ENCODE results near the gene REV1. TPM values are rescaled to one million over a fixed set of nuclear protein-coding genes. Genes with fewer than 3 reads are reported as not detected.
A peak's percentile ranks its signal among the peaks of the same experiment; 100 is the strongest.
"Not testable (repeated sequence)": the region's sequence is repeated elsewhere in the genome, so short reads cannot be mapped to it uniquely, and the experiment has no call there.

REV1 gene
- total and polyA plus RNA-seq, 9 of the 15 experiments (the other 6 are each of a cell fraction or from before 2014, with no cell fraction given): 12.8 to 54.4 (median 29.6) TPM

DNA sequence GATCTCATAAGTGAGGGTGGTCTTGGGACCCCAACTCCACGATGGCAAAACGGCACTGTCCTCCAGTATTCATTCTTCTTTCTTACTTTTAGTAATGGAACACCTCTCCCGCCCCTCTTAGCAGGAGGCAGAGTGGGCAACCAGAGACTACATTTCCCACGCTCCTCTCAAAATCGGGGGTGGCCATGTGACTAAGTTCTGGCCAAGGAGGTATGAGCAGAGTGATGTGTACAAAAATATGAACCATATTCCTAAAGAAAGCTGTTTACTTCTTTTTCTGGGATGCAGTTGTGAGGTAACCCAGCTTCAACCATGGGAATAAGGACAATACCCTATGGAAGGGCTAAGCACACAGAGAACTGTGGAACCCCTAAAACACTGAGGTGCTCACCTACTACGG is 12.8 kb downstream of the REV1 start:
- Histone ChIP-seq H3K36me3 (ENCODE audit: control insufficient read depth, insufficient read depth, low read length) (peaks cover 16% of the 10 kb centered on the region; the same call in 2 of the 3 replicates), H3K9me1 (ENCODE audit: control insufficient read depth, insufficient read depth, low read length) (no peaks in the 10 kb centered on the region), H3K9ac (ENCODE audit: insufficient read depth in 1 of 2, low read depth in 2 of 2, low read length in 2 of 2) (no peak overlapping the region), H3K4me2 (ENCODE audit: insufficient read depth, low read length) (no peak overlapping the region), H2AFZ (ENCODE audit: low read depth, low read length) (no peak overlapping the region), H4K20me1 (replicated peaks; ENCODE audit: control insufficient read depth, insufficient read depth, low read length) (peaks cover 23% of the 10 kb centered on the region; the same call in 1 of the 2 replicates), H3K27ac (ENCODE audit: extremely low read depth, low read depth, low read length) (no peak overlapping the region), H3K9me3 (replicated peaks; ENCODE audit: control insufficient read depth, insufficient read depth, low read depth, low read length) (no peaks in the 10 kb centered on the region), H3K79me2 (ENCODE audit: control insufficient read depth, insufficient read depth, low read length) (peaks cover 100% of the 10 kb centered on the region), H3K4me3 (no peak overlapping the region), H3K4me1 (replicated peaks in 1 of 2; ENCODE audit: control insufficient read depth in 2 of 2, insufficient read depth in 2 of 2, low read length in 2 of 2) (peaks cover 14 to 15% of the 10 kb centered on the region in 2 experiments; a peak in 4 of 5 replicates), H3K27me3 (ENCODE audit: control insufficient read depth in 2 of 2, insufficient read depth in 2 of 2, low read length in 2 of 2) (no peaks in the 10 kb centered on the region)
- no TSS peak for BruUV-seq (replicated peaks)
- intact Hi-C loops (cut with micrococcal nuclease) (no loop called here), in situ Hi-C loops (cut with MboI) (no loop called here)
- TF ChIP-seq ZNF584 (CRISPR knock-in tag; IDR thresholded peaks at IDR 0.05; ENCODE audit: low read depth) (no peak), HCFC1 (IDR thresholded peaks at IDR 0.05; ENCODE audit: low read depth, low read length) (peak; percentile 47), COPS2 (conservative IDR thresholded peaks at IDR 0.05) (no peak)
- TF ChIP-seq, protein P1, sequence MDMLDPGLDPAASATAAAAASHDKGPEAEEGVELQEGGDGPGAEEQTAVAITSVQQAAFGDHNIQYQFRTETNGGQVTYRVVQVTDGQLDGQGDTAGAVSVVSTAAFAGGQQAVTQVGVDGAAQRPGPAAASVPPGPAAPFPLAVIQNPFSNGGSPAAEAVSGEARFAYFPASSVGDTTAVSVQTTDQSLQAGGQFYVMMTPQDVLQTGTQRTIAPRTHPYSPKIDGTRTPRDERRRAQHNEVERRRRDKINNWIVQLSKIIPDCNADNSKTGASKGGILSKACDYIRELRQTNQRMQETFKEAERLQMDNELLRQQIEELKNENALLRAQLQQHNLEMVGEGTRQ (CRISPR knock-in tag; IDR thresholded peaks at IDR 0.05): peak; percentile 24; the same call in 1 of the 2 replicates
- no peak for ATAC-seq
- no peak for DNase-seq (ENCODE audit: extremely low read depth in 1 of 4, low spot score in 3 of 4)
- CTCF ChIA-PET (ENCODE audit: low intra/inter-chr PET ratio): no interaction called here
- no peak for FAIRE-seq
- POLR2A ChIA-PET: no interaction called here
- 94% methylated on average over 6 of the region's 6 CpGs for WGBS (ENCODE audit: insufficient coverage, low coverage, missing lambda C conversion rate)

DNA sequence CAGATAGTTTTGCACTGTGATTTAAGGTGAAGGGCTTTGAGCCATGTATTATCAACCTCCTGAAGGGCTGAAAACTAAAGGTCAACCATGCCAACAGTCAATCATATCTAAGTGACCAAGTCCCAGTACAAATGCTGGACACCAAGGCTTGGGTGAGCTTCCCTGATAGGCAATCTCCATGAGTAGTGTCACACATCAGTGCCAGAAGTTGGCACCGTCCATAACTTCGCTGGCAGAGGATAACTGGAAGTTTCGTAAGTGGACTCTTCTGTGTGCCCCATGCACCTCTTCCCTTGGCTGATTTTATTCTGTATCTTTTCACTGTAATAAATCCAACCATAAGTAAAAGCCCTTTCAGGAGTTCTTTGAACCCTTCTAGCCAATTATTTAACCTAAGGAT is 13.2 kb downstream of the REV1 start:
- intact Hi-C loops (cut with micrococcal nuclease) (no loop called here), in situ Hi-C loops (cut with MboI) (no loop called here)
- Histone ChIP-seq H3K4me1 (replicated peaks in 1 of 2; ENCODE audit: control insufficient read depth in 2 of 2, insufficient read depth in 2 of 2, low read length in 2 of 2) (peaks cover 14 to 15% of the 10 kb centered on the region in 2 experiments; a peak in 4 of 5 replicates), H3K27me3 (ENCODE audit: control insufficient read depth in 2 of 2, insufficient read depth in 2 of 2, low read length in 2 of 2) (no peaks in the 10 kb centered on the region), H2AFZ (ENCODE audit: low read depth, low read length) (no peak overlapping the region), H3K27ac (ENCODE audit: extremely low read depth, low read depth, low read length) (no peak overlapping the region), H3K36me3 (ENCODE audit: control insufficient read depth, insufficient read depth, low read length) (peaks cover 13% of the 10 kb centered on the region; the same call in 2 of the 3 replicates), H3K79me2 (ENCODE audit: control insufficient read depth, insufficient read depth, low read length) (peaks cover 100% of the 10 kb centered on the region), H3K4me2 (ENCODE audit: insufficient read depth, low read length) (no peak overlapping the region), H3K9ac (ENCODE audit: insufficient read depth in 1 of 2, low read depth in 2 of 2, low read length in 2 of 2) (no peak overlapping the region), H3K9me3 (replicated peaks; ENCODE audit: control insufficient read depth, insufficient read depth, low read depth, low read length) (no peaks in the 10 kb centered on the region), H3K9me1 (ENCODE audit: control insufficient read depth, insufficient read depth, low read length) (no peaks in the 10 kb centered on the region), H3K4me3 (no peak overlapping the region), H4K20me1 (replicated peaks; ENCODE audit: control insufficient read depth, insufficient read depth, low read length) (peaks cover 19% of the 10 kb centered on the region; the same call in 1 of the 2 replicates)
- FAIRE-seq: no peak
- no peak for DNase-seq (ENCODE audit: extremely low read depth in 1 of 4, low spot score in 3 of 4)
- TF ChIP-seq GTF2A2 (tag; IDR thresholded peaks at IDR 0.05): no peak
- ChIA-PET POLR2A (no interaction called here), CTCF (ENCODE audit: low intra/inter-chr PET ratio) (no interaction called here)
- ATAC-seq: no peak
- no TSS peak for BruUV-seq (replicated peaks)
- 92% methylated on average over 3 of the region's 3 CpGs for WGBS (ENCODE audit: insufficient coverage, low coverage, missing lambda C conversion rate)

DNA sequence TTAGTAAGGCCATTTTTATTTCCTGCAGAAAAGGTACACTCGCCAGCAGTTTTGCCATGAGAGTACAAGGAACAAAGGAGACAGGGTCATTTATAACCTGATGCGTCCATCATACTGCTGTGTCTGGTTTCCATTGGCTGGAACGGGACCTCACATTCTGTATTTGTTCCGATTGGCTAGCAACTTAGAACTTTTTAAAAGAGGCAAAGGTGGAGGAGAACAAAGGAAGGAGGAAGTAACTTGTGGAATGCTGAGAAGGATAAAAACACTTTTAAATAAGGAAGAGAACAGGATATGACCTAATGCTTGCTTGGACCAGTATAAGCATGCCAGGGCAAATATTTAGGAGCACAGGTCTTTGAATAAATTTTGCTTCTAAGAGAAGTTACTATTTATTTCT is 14.7 kb downstream of the REV1 start:
- in situ Hi-C loops (cut with MboI); BruUV-seq (replicated peaks); H3K9ac ChIP-seq (ENCODE audit: insufficient read depth in 1 of 2, low read depth in 2 of 2, low read length in 2 of 2); CTCF ChIA-PET (ENCODE audit: low intra/inter-chr PET ratio); ATAC-seq; H3K9me1 ChIP-seq (ENCODE audit: control insufficient read depth, insufficient read depth, low read length); intact Hi-C loops (cut with micrococcal nuclease); POLR2A ChIA-PET; DNase-seq (ENCODE audit: extremely low read depth in 1 of 4, low spot score in 3 of 4); H3K27ac ChIP-seq (ENCODE audit: extremely low read depth, low read depth, low read length); H3K27me3 ChIP-seq (ENCODE audit: control insufficient read depth in 2 of 2, insufficient read depth in 2 of 2, low read length in 2 of 2); H3K9me3 ChIP-seq (replicated peaks; ENCODE audit: control insufficient read depth, insufficient read depth, low read depth, low read length); H2AFZ ChIP-seq (ENCODE audit: low read depth, low read length); H3K4me3 ChIP-seq; FAIRE-seq; H3K4me2 ChIP-seq (ENCODE audit: insufficient read depth, low read length): not testable (repeated sequence)
- peaks cover 19% of the 10 kb centered on the region; the same call in 1 of the 2 replicates for H4K20me1 ChIP-seq (replicated peaks; ENCODE audit: control insufficient read depth, insufficient read depth, low read length)
- WGBS (ENCODE audit: insufficient coverage, low coverage, missing lambda C conversion rate): 85% methylated on average over 4 of the region's 4 CpGs
- peaks cover 14 to 20% of the 10 kb centered on the region in 2 experiments; a peak in 4 of 5 replicates for H3K4me1 ChIP-seq (replicated peaks in 1 of 2; ENCODE audit: control insufficient read depth in 2 of 2, insufficient read depth in 2 of 2, low read length in 2 of 2)
- peaks cover 100% of the 10 kb centered on the region for H3K79me2 ChIP-seq (ENCODE audit: control insufficient read depth, insufficient read depth, low read length)
- peaks cover 11% of the 10 kb centered on the region; the same call in 2 of the 3 replicates for H3K36me3 ChIP-seq (ENCODE audit: control insufficient read depth, insufficient read depth, low read length)
